Skeletal muscle satellite cell (primary cell): ENCODE measurements around the gene CFI.
"Not testable (repeated sequence)": the region's sequence is repeated elsewhere in the genome, so short reads cannot be mapped to it uniquely, and the experiment has no call there.

ENCODE experiments used
- H3K27me3 ChIP-seq: 2 replicates; pipeline ENCODE4 v1.7.0; 2013; ENCODE audit warnings: low read length; ENCODE audit not compliant: control insufficient read depth, insufficient read depth
- H3K36me3 ChIP-seq: 2 replicates; pipeline ENCODE4 v1.7.0; 2013; ENCODE audit warnings: mild to moderate bottlenecking, control low read depth, low read length; ENCODE audit not compliant: insufficient read depth
- H3K4me1 ChIP-seq: 2 replicates; pipeline ENCODE4 v1.7.0; 2013; ENCODE audit warnings: low read length; ENCODE audit not compliant: control insufficient read depth, insufficient read depth
- H3K4me2 ChIP-seq: 2 replicates; pipeline ENCODE4 v1.7.0; 2013; ENCODE audit warnings: mild to moderate bottlenecking, low read length
- H3K4me3 ChIP-seq: 2 replicates; pipeline ENCODE4 v1.7.0; 2013; ENCODE audit warnings: low read length
- H3K9ac ChIP-seq: 2 replicates; pipeline ENCODE4 v1.7.0; 2013; ENCODE audit warnings: mild to moderate bottlenecking, low read depth, low read length, moderate library complexity
- H3K9me3 ChIP-seq: replicated peaks from 2 replicates; pipeline ENCODE4 v1.7.0; 2013; ENCODE audit warnings: mild to moderate bottlenecking, control low read depth, low read length

Gene CFI

GRCh38 chr4:109786846-109787245 lies 15.0 kb downstream of the CFI start:
- Histone ChIP-seq H3K4me1 (no peaks in the 10 kb centered on the region), H3K4me3 (no peak overlapping the region), H3K9ac (no peak overlapping the region), H3K27me3 (no peaks in the 10 kb centered on the region), H3K4me2 (no peak overlapping the region), H3K36me3 (no peaks in the 10 kb centered on the region), H3K9me3 (no peaks in the 10 kb centered on the region)

DNA sequence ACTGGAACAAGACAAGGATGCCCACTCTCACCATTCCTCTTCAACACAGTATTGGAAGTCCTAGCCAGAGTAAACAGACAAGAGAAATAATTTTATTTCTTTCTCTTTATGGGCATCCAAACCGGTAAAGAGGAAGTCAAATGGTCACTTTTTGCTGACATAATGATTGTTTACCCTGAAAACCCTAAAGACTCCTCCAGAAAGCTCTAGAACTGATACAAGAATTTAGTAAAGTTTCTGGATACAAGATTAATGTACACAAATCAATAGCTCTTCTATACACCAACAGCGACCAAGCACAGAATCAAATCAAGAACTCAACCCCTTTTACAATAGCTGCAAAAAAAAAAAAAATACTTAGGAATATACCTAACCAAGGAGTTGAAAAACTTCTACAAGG lies 19.7 kb downstream of the CFI start:
- H3K9ac ChIP-seq, H3K4me1 ChIP-seq, H3K36me3 ChIP-seq, H3K9me3 ChIP-seq, H3K4me3 ChIP-seq, H3K4me2 ChIP-seq, H3K27me3 ChIP-seq: not testable (repeated sequence)

- no peak overlapping the region for H3K4me2 ChIP-seq
- H3K27me3 ChIP-seq, result peaks cover 11% of the 10 kb centered on the region
- no peaks in the 10 kb centered on the region for H3K9me3 ChIP-seq
- no peaks in the 10 kb centered on the region for H3K4me1 ChIP-seq
- no peak overlapping the region for H3K4me3 ChIP-seq
- no peak overlapping the region for H3K9ac ChIP-seq
- no peaks in the 10 kb centered on the region for H3K36me3 ChIP-seq
Measured at GRCh38 chr4:109764789-109765402, 36.9 kb downstream of the CFI start.

DNA sequence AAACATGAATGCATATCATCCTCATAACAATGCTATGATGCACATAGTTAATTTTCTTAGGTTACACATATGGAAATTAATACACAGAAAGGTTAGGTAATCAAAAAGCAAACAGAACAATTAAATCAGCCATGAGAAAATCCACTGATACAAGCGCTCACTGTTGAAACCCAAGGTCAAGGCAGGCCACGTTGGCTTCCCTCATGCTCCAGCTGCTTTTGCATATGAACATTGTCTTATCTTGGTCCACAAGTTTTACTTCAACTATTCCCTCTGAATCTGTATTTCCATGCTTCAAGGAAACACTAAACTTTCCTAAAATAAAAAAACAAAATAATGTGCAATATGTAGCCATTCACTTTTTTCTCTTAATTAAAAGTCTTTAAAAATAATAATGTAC lies 37.4 kb downstream of the CFI start:
- Histone ChIP-seq H3K27me3 (peaks cover 5% of the 10 kb centered on the region), H3K9ac (no peak overlapping the region), H3K4me2 (no peak overlapping the region), H3K36me3 (no peaks in the 10 kb centered on the region), H3K4me3 (no peak overlapping the region), H3K9me3 (no peaks in the 10 kb centered on the region), H3K4me1 (no peaks in the 10 kb centered on the region)

DNA sequence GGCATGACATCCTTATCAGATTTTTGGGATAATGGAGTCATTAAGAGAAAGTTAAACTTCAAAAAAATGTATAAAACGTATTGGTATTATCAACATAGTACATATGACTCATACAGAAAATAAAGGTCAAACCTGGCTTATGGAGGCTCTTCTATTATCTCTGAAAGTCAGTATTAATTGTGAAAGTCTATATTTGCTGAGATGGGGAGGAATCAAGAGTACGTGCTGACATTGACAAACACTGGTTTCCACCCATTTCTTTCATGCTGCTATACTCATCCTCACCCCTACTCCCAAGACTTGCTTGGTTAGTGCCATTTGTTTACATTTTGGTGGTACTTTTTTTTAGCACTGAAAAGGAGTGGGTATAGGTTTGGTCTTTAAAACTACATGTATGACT lies 41.1 kb downstream of the CFI start:
- Histone ChIP-seq H3K4me2 (no peak overlapping the region), H3K9me3 (no peaks in the 10 kb centered on the region), H3K4me3 (no peak overlapping the region), H3K9ac (no peak overlapping the region), H3K4me1 (no peaks in the 10 kb centered on the region), H3K36me3 (no peaks in the 10 kb centered on the region), H3K27me3 (peaks cover 2% of the 10 kb centered on the region)

DNA sequence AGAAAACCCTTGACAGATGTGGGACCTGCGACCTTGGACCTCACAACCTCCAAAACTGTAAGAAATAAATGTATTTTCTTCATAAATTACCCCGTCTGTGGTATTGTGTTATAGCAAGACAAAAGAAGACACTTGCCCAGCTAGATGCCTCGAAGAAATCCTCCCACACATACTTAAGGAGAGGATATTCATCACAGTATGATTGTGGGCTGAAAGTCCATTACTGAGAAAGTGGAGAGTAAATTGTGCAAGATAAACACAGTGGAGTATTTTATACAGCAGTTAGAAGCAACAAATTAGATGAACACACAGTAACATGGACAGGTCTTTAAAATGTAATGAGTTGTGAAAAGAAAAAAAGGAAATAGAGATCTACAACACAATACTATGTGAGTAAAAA lies 46.1 kb downstream of the CFI start:
- no peak overlapping the region for H3K4me3 ChIP-seq
- no peaks in the 10 kb centered on the region for H3K9me3 ChIP-seq
- no peaks in the 10 kb centered on the region for H3K4me1 ChIP-seq
- no peaks in the 10 kb centered on the region for H3K36me3 ChIP-seq
- H3K4me2 ChIP-seq, result no peak overlapping the region
- no peak overlapping the region for H3K9ac ChIP-seq
- H3K27me3 ChIP-seq, result peaks cover 2% of the 10 kb centered on the region

DNA sequence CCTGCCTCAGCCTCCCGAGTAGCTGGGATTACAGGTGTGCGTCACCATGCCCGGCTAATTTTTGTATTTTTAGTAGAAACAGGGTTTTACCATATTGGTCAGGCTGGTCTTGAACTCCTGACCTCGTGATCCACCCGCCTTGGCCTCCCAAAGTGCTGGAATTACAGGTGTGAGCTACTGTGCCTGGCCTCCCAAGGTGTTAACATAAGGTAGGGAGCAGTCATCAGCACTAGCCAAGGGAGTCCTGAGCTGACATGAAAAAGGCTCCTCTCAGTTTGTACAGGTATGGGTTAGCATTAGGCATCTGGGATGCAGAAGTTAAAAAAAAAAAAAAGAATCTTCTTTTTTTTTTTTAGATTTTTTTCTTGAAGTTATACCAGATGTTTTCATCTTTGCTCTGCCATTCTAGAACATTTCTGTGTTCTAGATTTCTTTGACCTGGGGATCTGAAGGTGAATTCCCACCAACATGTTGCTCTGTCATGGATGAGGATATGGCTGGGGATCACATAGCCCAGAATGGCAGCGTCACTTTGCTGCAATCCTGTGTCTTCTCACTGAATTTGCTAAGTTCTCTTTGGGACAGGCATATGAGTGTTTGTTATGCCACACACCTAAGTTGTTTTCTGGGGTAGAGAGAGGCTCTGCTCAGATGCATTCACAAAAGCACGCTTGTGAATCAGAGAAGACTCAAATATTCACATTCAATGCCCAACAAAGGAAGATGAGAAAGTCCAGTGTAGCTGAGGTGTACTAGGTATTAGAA lies 47.5 kb downstream of the CFI start:
- H3K9ac ChIP-seq, result no peak overlapping the region
- H3K4me2 ChIP-seq, result no peak overlapping the region
- no peaks in the 10 kb centered on the region for H3K9me3 ChIP-seq
- peaks cover 2% of the 10 kb centered on the region for H3K27me3 ChIP-seq
- H3K4me3 ChIP-seq, result no peak overlapping the region
- no peaks in the 10 kb centered on the region for H3K4me1 ChIP-seq
- H3K36me3 ChIP-seq, result no peaks in the 10 kb centered on the region

- H3K9ac ChIP-seq, result no peak overlapping the region
- no peak overlapping the region for H3K4me2 ChIP-seq
- no peaks in the 10 kb centered on the region for H3K36me3 ChIP-seq
- peaks cover 2% of the 10 kb centered on the region for H3K27me3 ChIP-seq
- H3K4me3 ChIP-seq, result no peak overlapping the region
- H3K9me3 ChIP-seq, result no peaks in the 10 kb centered on the region
- no peaks in the 10 kb centered on the region for H3K4me1 ChIP-seq
Measured at GRCh38 chr4:109752525-109752924, 49.3 kb downstream of the CFI start.

GRCh38 chr4:109751852-109752251 lies 49.9 kb downstream of the CFI start:
- H3K9me3 ChIP-seq, result no peaks in the 10 kb centered on the region
- H3K4me1 ChIP-seq, result no peaks in the 10 kb centered on the region
- no peak overlapping the region for H3K4me3 ChIP-seq
- no peak overlapping the region for H3K4me2 ChIP-seq
- H3K36me3 ChIP-seq, result no peaks in the 10 kb centered on the region
- H3K9ac ChIP-seq, result no peak overlapping the region
- H3K27me3 ChIP-seq, result peaks cover 2% of the 10 kb centered on the region

DNA sequence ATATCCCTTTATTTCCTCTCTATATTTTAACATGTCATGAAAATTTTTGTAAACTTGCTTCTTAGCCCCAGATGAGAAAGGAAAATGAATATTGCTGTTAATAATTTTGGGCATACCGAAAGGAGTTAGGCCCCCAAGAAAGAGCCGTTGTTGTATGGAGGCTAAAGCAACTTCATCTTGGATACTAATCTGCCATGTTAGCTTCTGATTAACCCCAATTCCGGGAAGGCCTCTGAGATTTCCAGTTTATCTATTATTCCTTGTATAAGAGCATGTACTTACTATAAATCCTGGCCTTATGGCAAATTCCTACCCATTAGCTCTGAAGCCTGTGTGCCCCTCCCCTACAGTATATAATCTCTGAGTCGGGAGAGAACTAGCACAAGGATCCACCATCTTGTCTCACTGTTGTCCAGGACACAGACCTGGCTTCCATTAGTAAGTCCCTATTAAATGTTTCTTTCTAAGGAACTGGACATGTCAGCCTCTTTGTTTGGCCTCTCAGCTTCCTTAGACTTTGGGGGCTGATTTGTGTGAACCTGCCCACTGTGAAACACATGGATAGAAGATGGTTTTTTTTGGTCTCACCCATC lies 51.1 kb downstream of the CFI start:
- no peak overlapping the region for H3K4me3 ChIP-seq
- H3K9ac ChIP-seq, result no peak overlapping the region
- peaks cover 7% of the 10 kb centered on the region for H3K27me3 ChIP-seq
- no peaks in the 10 kb centered on the region for H3K4me1 ChIP-seq
- no peaks in the 10 kb centered on the region for H3K9me3 ChIP-seq
- H3K4me2 ChIP-seq, result no peak overlapping the region
- no peaks in the 10 kb centered on the region for H3K36me3 ChIP-seq

- Histone ChIP-seq H3K27me3 (peaks cover 13% of the 10 kb centered on the region), H3K4me3 (no peak overlapping the region)
Measured at GRCh38 chr4:109749388-109750082, 52.3 kb downstream of the CFI start.

More at GRCh38 chr4:109749388-109750082, 52.3 kb downstream of the CFI start:
- Histone ChIP-seq H3K9me3 (no peaks in the 10 kb centered on the region), H3K4me2 (no peak overlapping the region), H3K36me3 (no peaks in the 10 kb centered on the region), H3K9ac (no peak overlapping the region), H3K4me1 (no peaks in the 10 kb centered on the region)
